ENCODE data around the gene MAGOH. TPM values are rescaled to one million over a fixed set of nuclear protein-coding genes. Genes with fewer than 3 reads are reported as not detected.
"Not testable (repeated sequence)": the region's sequence is repeated elsewhere in the genome, so short reads cannot be mapped to it uniquely, and the experiment has no call there.

MAGOH gene
- total RNA-seq, 4 donors from 2014 or later, result 11.6 to 18.6 (median 16.8) TPM

DNA sequence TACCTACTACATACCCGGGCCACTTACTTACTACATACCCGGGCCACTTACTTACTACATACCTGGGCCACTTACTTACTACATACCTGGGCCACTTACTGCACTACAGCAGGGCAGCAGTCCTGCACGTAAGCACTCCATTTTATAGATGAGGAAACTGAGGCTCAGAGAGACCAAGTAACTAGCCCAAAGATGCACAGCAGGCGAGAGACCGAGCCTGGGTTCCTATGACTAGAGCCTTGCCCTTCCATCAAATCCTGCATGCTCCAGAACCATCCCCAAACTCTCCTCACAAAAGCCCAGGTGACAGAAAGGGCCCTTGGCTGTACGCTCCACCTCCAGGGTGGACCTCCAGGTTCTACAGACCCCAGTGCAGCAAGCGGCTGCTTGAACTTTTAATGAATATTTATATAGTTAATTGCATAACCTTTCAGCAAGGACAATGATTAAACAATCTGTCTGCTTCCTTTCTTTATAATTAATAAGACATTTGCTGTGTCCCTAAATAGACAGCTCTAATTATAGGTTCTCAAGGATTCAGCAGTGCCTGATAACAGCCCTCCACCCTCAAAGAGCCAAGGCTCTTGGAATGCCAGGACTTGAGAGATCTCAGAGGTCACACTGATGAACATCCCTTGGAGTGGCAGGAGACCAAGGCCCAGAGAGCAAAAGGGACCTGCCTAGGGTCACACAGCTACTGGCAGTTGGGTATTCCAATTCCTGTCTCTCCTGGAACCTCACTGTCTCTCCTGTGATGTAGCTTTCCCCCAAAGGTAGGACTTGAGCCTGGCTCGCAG, 46.1 kb upstream of the MAGOH start:
- Histone ChIP-seq H3K27ac (no peak overlapping the region), H3K36me3 (no peaks in the 10 kb centered on the region), H3K27me3 (no peaks in the 10 kb centered on the region), H3K9me3 (no peaks in the 10 kb centered on the region), H3K4me1 (no peaks in the 10 kb centered on the region), H3K4me3 (no peak overlapping the region)
- no peak for TF ChIP-seq POLR2A (IDR thresholded peaks at IDR 0.05)
- TF ChIP-seq, protein P1, sequence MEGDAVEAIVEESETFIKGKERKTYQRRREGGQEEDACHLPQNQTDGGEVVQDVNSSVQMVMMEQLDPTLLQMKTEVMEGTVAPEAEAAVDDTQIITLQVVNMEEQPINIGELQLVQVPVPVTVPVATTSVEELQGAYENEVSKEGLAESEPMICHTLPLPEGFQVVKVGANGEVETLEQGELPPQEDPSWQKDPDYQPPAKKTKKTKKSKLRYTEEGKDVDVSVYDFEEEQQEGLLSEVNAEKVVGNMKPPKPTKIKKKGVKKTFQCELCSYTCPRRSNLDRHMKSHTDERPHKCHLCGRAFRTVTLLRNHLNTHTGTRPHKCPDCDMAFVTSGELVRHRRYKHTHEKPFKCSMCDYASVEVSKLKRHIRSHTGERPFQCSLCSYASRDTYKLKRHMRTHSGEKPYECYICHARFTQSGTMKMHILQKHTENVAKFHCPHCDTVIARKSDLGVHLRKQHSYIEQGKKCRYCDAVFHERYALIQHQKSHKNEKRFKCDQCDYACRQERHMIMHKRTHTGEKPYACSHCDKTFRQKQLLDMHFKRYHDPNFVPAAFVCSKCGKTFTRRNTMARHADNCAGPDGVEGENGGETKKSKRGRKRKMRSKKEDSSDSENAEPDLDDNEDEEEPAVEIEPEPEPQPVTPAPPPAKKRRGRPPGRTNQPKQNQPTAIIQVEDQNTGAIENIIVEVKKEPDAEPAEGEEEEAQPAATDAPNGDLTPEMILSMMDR (IDR thresholded peaks at IDR 0.05), result no peak
- TF ChIP-seq EP300 (IDR thresholded peaks at IDR 0.05), result no peak
- WGBS, 2 donors, result 96 to 97% methylated on average over 8 of the region's 8 CpGs
- DNase-seq (ENCODE audit: low spot score in 2 of 2), result no peak

DNA sequence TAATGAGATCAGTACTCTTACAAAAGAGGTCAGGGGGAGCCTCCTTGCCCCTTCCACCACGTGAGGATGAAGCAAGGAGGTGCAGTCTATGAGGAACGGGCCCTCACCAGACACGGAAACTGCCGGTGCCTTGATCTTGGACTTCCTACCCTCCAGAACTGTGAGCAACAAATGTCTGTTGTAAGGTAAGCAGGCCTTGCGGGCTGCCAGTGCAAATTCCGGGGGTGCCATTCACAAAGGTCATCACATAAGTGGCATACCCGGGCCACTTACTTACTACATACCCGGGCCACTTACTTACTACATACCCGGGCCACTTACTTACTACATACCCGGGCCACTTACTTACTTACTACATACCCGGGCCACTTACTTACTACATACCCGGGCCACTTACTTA, 44.8 kb upstream of the MAGOH start:
- H3K9me3 ChIP-seq; H3K4me1 ChIP-seq; H3K4me3 ChIP-seq; DNase-seq (ENCODE audit: low spot score in 2 of 2); H3K36me3 ChIP-seq; H3K27ac ChIP-seq; H3K27me3 ChIP-seq: not testable (repeated sequence)
- WGBS, 2 donors, result 89 to 93% methylated on average over 12 of the region's 12 CpGs

DNA sequence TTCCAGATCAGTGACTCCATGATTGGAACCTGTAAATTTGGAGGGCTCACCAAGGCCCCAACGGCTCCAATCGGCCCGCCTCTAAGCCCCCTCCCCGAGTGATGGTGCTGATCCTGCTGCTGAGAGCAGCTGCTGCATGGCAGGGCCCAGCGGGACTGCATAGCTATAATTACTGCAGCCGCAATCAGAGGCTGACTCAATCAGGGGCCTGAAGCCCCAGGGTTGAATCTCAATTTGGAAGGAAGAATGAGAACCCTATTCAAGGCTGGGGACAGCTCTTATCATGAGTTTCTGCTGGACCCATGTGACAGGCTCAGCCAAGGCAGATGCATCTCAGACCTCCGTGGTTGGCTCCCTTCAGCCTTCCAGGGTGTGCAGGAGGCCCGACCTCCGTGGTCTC, 42.8 kb upstream of the MAGOH start:
- WGBS, 2 donors, result 64 to 89% methylated on average over 3 to 5 of the region's 9 CpGs
- H3K27ac ChIP-seq, result no peak overlapping the region
- TF ChIP-seq, protein P1 (IDR thresholded peaks at IDR 0.05), result no peak
- TF ChIP-seq POLR2A (IDR thresholded peaks at IDR 0.05), result no peak
- TF ChIP-seq EP300 (IDR thresholded peaks at IDR 0.05), result no peak
- H3K9me3 ChIP-seq, result no peaks in the 10 kb centered on the region
- H3K4me3 ChIP-seq, result no peak overlapping the region
- H3K36me3 ChIP-seq, result no peaks in the 10 kb centered on the region
- no peaks in the 10 kb centered on the region for H3K27me3 ChIP-seq
- DNase-seq (ENCODE audit: low spot score in 2 of 2), result no peak
- H3K4me1 ChIP-seq, result no peaks in the 10 kb centered on the region

DNA sequence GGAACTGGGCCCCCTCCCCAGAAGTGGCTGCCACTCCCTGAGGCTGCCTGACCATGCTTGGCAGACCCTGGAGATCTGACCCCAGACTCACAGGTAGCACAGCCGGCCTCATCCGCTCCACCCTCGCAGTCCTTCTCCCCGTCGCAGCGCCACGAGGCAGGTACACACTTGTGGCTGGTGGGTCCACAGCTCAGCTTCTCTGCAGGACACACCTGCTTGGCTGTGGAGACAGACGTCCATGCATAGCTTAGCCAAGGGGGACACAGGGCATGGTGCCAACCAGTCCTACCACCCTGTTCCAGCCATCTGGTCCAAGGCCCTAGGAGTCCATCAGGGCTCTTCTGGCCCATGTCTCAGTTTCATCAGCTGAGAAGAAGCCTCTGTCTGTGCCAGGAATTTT, 42.2 kb upstream of the MAGOH start:
- Histone ChIP-seq H3K4me3 (no peak overlapping the region), H3K9me3 (no peaks in the 10 kb centered on the region), H3K4me1 (no peaks in the 10 kb centered on the region), H3K36me3 (peaks cover 0 to 2% (median 0%) of the 10 kb centered on the region in 3 donors), H3K27me3 (no peaks in the 10 kb centered on the region), H3K27ac (no peak overlapping the region)
- 91% methylated on average over 8 of the region's 8 CpGs for WGBS, 2 donors
- DNase-seq (ENCODE audit: low spot score in 2 of 2), result no peak
- TF ChIP-seq, protein P1 (IDR thresholded peaks at IDR 0.05), result no peak
- TF ChIP-seq EP300 (IDR thresholded peaks at IDR 0.05) (no peak), POLR2A (IDR thresholded peaks at IDR 0.05) (no peak)

DNA sequence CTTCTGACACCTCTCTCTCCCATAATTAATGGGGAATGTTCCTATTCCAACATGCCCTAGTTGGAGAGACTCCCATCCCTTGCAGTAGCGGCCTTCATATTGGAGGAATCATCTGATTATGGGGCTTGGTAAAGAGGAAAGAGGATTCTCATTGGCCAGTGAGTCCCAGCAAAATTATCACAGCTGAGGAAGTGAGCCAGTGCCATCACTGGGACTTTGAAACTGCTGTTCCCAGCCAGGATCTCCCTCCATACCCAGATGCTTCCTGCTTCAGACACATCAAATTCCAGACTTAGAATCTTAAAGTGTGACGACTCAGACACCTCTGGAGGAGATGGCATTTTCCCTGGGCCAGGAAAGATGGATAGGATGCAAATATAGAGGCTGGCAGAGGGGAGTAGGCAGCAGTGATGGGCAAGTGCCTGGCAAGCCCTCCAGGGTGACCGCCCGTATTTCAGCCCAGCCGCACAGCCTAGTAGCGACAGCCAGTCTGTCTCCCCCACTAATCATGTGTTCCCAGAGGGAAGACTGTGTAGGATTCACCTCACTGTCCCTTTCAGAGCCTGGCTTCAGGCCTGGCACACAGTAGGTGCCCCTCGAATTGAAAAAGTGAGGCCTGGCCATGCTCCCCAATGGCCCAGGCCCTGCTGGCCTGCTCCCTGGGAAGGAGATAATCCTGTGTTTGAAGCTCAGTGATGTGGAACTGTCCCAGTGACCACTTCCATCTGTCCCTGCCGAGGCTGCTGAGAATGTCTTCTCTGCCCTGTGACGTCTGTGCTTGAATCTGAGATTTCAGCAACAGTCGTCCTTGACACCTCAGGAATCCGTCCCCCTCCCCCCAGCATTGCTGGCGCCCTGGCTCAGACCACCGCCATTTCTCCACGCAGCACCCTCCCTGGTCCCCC, 41.2 kb upstream of the MAGOH start:
- WGBS, 2 donors, result 82 to 86% methylated on average over 14 of the region's 14 CpGs
- no peak overlapping the region for H3K4me3 ChIP-seq
- TF ChIP-seq, protein P1 (IDR thresholded peaks at IDR 0.05), result no peak
- TF ChIP-seq EP300 (IDR thresholded peaks at IDR 0.05) (no peak), POLR2A (IDR thresholded peaks at IDR 0.05) (no peak)
- no peak overlapping the region for H3K27ac ChIP-seq
- no peak for DNase-seq (ENCODE audit: low spot score in 2 of 2)
- no peaks in the 10 kb centered on the region for H3K4me1 ChIP-seq
- peaks cover 0 to 9% (median 0%) of the 10 kb centered on the region in 3 donors for H3K36me3 ChIP-seq
- no peaks in the 10 kb centered on the region for H3K27me3 ChIP-seq
- no peaks in the 10 kb centered on the region for H3K9me3 ChIP-seq
